Activated CD4-positive, alpha-beta T cell treated with anti-CD3 and anti-CD28 coated beads, Interleukin-2, amount 50 U/mL, for 48 hours (primary cell): ENCODE results near the gene FHAD1.

ENCODE experiments used
- DNase-seq, 2 experiments: peaks; one replicate each; pipeline ENCODE4 v3.0.0-alpha.2; 2020

The FHAD1 gene

GRCh38 chr1:15249081-15249480, 2.1 kb downstream of the FHAD1 start:
- peak; percentile 60 to 71 for DNase-seq

GRCh38 chr1:15251857-15252835, 5.1 kb downstream of the FHAD1 start:
- no peak for DNase-seq

GRCh38 chr1:15254559-15254958, 7.5 kb downstream of the FHAD1 start:
- no peak for DNase-seq

- DNase-seq: no peak
Measured at GRCh38 chr1:15255582-15256149, 8.6 kb downstream of the FHAD1 start.

- no peak for DNase-seq
Measured at GRCh38 chr1:15256584-15256983, 9.6 kb downstream of the FHAD1 start.

GRCh38 chr1:15257309-15257708, 10.3 kb downstream of the FHAD1 start:
- DNase-seq: no peak

- DNase-seq: no peak
Measured at GRCh38 chr1:15258833-15259621, 12.0 kb downstream of the FHAD1 start.

- DNase-seq: no peak
Measured at GRCh38 chr1:15259622-15260007, 12.6 kb downstream of the FHAD1 start.

- DNase-seq: no peak
Measured at GRCh38 chr1:15260418-15261154, 13.6 kb downstream of the FHAD1 start.

- DNase-seq: peak; percentile 21 to 51
Measured at GRCh38 chr1:15261155-15262002, 14.4 kb downstream of the FHAD1 start.

GRCh38 chr1:15262003-15262377, 15.0 kb downstream of the FHAD1 start:
- DNase-seq: no peak

GRCh38 chr1:15262706-15263105, 15.7 kb downstream of the FHAD1 start:
- DNase-seq: no peak

GRCh38 chr1:15264769-15265168, 17.7 kb downstream of the FHAD1 start:
- DNase-seq: no peak

- no peak for DNase-seq
Measured at GRCh38 chr1:15271196-15271595, 24.2 kb downstream of the FHAD1 start.

- DNase-seq: peak; percentile 37 to 48
Measured at GRCh38 chr1:15272009-15272781, 25.2 kb downstream of the FHAD1 start.

GRCh38 chr1:15272782-15273127, 25.7 kb downstream of the FHAD1 start:
- DNase-seq: no peak

- no peak for DNase-seq
Measured at GRCh38 chr1:15273274-15273673, 26.3 kb downstream of the FHAD1 start.

GRCh38 chr1:15275921-15276683, 29.1 kb downstream of the FHAD1 start:
- DNase-seq: no peak

GRCh38 chr1:15276691-15277446, 29.8 kb downstream of the FHAD1 start:
- no peak for DNase-seq

GRCh38 chr1:15277447-15277838, 30.4 kb downstream of the FHAD1 start:
- no peak for DNase-seq
